Panc1 (cell line): ENCODE measurements around the gene CPNE4. TPM values are rescaled to one million over a fixed set of nuclear protein-coding genes. Genes with fewer than 3 reads are reported as not detected.

Source experiments
- ATAC-seq: fragments of 200-7000 bp; cut with Tn5 transposase; 2 replicates; pipeline ENCODE4 v1.9.1; 2020; ENCODE audit warnings: mild to moderate bottlenecking, moderate library complexity
- BruUV-seq: library from RNA; stranded (reverse); fragments of 400-500 nt; replicated peaks from 2 replicates; lab custom pipeline; 2021; lab: Mats Ljungman, UMichigan
- CTCF ChIA-PET: fragments of 300-600 bp; sonication (Branson Sonifier 250); formaldehyde crosslinking; loops from one replicate; lab custom pipeline; 2022; ENCODE audit warnings: antibody characterized with exemption; lab: Charles Lee
- POLR2A ChIA-PET: fragments of 300-600 bp; sonication (Branson Sonifier 250); formaldehyde crosslinking; loops from one replicate; lab custom pipeline; 2022; ENCODE audit warnings: antibody characterized with exemption; lab: Charles Lee
- DNase-seq: peaks from one replicate; pipeline ENCODE4 v3.0.0-alpha.2; 2010; ENCODE audit warnings: low read depth, low spot score
- H3K27ac ChIP-seq: 2 replicates; pipeline ENCODE4 v1.5.1; 2011; ENCODE audit warnings: mild to moderate bottlenecking, low read length, inconsistent platforms
- H3K27me3 ChIP-seq: fragments of 200-500 bp; sonication (Bioruptor generic); 2 replicates; pipeline ENCODE4 v1.6.0; 2014; ENCODE audit warnings: low read length, inconsistent platforms; ENCODE audit not compliant: control insufficient read depth, insufficient read depth
- H3K36me3 ChIP-seq: fragments of 200-500 bp; sonication (Bioruptor generic); 2 replicates; pipeline ENCODE4 v1.5.1; 2014; ENCODE audit warnings: inconsistent platforms, mild to moderate bottlenecking, low read length, moderate library complexity; ENCODE audit not compliant: control insufficient read depth, insufficient read depth
- H3K4me1 ChIP-seq: 2 replicates; pipeline ENCODE4 v1.5.1; 2011; ENCODE audit warnings: inconsistent platforms, mild to moderate bottlenecking, low read length, moderate library complexity; ENCODE audit not compliant: control insufficient read depth, insufficient read depth
- H3K4me3 ChIP-seq, 2 experiments: 2 replicates each; pipeline ENCODE4 v1.5.1; 2011 to 2012; ENCODE audit warnings: low read depth in 2 of 2, low read length in 2 of 2, mild to moderate bottlenecking in 2 of 2, inconsistent platforms in 1 of 2, moderate library complexity in 1 of 2
- H3K9me3 ChIP-seq: fragments of 200-500 bp; sonication (Bioruptor generic); 2 replicates; pipeline ENCODE4 v1.5.1; 2014; ENCODE audit warnings: low read depth, mild to moderate bottlenecking, inconsistent platforms, low read length, moderate library complexity; ENCODE audit not compliant: control insufficient read depth, insufficient read depth
- POLR2AphosphoS5 ChIP-seq: IDR thresholded peaks from 2 replicates; pipeline ENCODE4 v1.6.1; 2012; ENCODE audit warnings: mild to moderate bottlenecking, low read depth, low read length, moderate library complexity
- SIN3A ChIP-seq: IDR thresholded peaks from 2 replicates; pipeline ENCODE4 v1.6.1; 2012; ENCODE audit warnings: low read depth, mild to moderate bottlenecking, low read length, moderate library complexity, borderline replicate concordance; ENCODE audit not compliant: insufficient read depth
- TCF7L2 ChIP-seq: IDR thresholded peaks from 2 replicates; pipeline ENCODE4 v1.6.1; 2011; ENCODE audit warnings: mild to moderate bottlenecking, low read depth, low read length, inconsistent platforms
- in situ Hi-C: cut with HindIII; loops from 2 replicates; pipeline ENCODE4 v1.10.0; 2016; ENCODE audit warnings: low sequenced_read_pairs, low pct_unique_long_range_greater_than_20kb
- intact Hi-C: fragments of 100-400 bp; cut with micrococcal nuclease; formaldehyde crosslinking; loops from one replicate; pipeline ENCODE4 v1.10.0; 2022; ENCODE audit not compliant: unreplicated experiment
- total RNA-seq: library from RNA; stranded (reverse); gene quantifications from one replicate; pipeline ENCODE4 v1.2.1, GENCODE V29; 2021; ENCODE audit not compliant: unreplicated experiment
- TF ChIP-seq, protein P1 (sequence below): fragments of 450-650 bp; IDR thresholded peaks from 2 replicates; pipeline ENCODE4 v1.5.1; 2017; ENCODE audit warnings: mild to moderate bottlenecking
- TF ChIP-seq, protein P2 (sequence below), 2 experiments: IDR thresholded peaks; 2 replicates each; pipeline ENCODE4 v1.6.1; 2011 to 2012; ENCODE audit warnings: low read depth in 2 of 2, control low read depth in 1 of 2, low read length in 1 of 2, mild to moderate bottlenecking in 1 of 2, moderate library complexity in 1 of 2; ENCODE audit not compliant: insufficient read depth in 1 of 2

CPNE4 gene
- total RNA-seq, 1 experiment from 2014 or later: not detected

DNA sequence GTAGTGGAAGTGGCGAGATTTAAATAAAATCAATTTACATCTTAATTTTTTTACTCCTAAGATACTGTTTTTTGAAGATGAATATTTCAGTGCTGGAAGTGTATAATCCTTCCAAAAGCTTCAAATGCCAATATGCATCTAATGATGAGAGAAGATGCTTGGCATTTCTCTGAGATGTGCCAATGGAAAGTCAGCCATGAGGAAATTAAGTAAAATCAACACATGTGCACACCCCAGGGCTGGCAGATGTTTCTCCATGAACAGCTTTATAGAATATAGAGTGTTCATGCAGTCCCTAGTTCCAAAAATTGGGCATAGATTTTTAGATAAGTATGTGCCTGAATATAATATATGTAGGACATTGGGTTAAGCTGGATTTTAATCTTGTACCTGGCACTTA, 90.1 kb downstream of the CPNE4 start:
- H3K4me1 ChIP-seq: no peaks in the 10 kb centered on the region
- no TSS peak for BruUV-seq
- H3K27ac ChIP-seq: no peak overlapping the region
- intact Hi-C loops (no loop called here), in situ Hi-C loops (no loop called here)
- ChIA-PET CTCF (no interaction called here), POLR2A (no interaction called here)
- no peaks in the 10 kb centered on the region for H3K27me3 ChIP-seq
- H3K36me3 ChIP-seq: no peaks in the 10 kb centered on the region
- TF ChIP-seq SIN3A (no peak), POLR2AphosphoS5 (no peak), TCF7L2 (no peak)
- TF ChIP-seq, protein P1, sequence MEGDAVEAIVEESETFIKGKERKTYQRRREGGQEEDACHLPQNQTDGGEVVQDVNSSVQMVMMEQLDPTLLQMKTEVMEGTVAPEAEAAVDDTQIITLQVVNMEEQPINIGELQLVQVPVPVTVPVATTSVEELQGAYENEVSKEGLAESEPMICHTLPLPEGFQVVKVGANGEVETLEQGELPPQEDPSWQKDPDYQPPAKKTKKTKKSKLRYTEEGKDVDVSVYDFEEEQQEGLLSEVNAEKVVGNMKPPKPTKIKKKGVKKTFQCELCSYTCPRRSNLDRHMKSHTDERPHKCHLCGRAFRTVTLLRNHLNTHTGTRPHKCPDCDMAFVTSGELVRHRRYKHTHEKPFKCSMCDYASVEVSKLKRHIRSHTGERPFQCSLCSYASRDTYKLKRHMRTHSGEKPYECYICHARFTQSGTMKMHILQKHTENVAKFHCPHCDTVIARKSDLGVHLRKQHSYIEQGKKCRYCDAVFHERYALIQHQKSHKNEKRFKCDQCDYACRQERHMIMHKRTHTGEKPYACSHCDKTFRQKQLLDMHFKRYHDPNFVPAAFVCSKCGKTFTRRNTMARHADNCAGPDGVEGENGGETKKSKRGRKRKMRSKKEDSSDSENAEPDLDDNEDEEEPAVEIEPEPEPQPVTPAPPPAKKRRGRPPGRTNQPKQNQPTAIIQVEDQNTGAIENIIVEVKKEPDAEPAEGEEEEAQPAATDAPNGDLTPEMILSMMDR: no peak
- TF ChIP-seq, protein P2, sequence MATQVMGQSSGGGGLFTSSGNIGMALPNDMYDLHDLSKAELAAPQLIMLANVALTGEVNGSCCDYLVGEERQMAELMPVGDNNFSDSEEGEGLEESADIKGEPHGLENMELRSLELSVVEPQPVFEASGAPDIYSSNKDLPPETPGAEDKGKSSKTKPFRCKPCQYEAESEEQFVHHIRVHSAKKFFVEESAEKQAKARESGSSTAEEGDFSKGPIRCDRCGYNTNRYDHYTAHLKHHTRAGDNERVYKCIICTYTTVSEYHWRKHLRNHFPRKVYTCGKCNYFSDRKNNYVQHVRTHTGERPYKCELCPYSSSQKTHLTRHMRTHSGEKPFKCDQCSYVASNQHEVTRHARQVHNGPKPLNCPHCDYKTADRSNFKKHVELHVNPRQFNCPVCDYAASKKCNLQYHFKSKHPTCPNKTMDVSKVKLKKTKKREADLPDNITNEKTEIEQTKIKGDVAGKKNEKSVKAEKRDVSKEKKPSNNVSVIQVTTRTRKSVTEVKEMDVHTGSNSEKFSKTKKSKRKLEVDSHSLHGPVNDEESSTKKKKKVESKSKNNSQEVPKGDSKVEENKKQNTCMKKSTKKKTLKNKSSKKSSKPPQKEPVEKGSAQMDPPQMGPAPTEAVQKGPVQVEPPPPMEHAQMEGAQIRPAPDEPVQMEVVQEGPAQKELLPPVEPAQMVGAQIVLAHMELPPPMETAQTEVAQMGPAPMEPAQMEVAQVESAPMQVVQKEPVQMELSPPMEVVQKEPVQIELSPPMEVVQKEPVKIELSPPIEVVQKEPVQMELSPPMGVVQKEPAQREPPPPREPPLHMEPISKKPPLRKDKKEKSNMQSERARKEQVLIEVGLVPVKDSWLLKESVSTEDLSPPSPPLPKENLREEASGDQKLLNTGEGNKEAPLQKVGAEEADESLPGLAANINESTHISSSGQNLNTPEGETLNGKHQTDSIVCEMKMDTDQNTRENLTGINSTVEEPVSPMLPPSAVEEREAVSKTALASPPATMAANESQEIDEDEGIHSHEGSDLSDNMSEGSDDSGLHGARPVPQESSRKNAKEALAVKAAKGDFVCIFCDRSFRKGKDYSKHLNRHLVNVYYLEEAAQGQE (IDR thresholded peaks at IDR 0.05; ENCODE audit: insufficient read depth in 1 of 2, low read depth in 2 of 2, low read length in 1 of 2): no peak
- no peak for ATAC-seq
- H3K4me3 ChIP-seq: no peak overlapping the region
- DNase-seq: no peak
- no peaks in the 10 kb centered on the region for H3K9me3 ChIP-seq

DNA sequence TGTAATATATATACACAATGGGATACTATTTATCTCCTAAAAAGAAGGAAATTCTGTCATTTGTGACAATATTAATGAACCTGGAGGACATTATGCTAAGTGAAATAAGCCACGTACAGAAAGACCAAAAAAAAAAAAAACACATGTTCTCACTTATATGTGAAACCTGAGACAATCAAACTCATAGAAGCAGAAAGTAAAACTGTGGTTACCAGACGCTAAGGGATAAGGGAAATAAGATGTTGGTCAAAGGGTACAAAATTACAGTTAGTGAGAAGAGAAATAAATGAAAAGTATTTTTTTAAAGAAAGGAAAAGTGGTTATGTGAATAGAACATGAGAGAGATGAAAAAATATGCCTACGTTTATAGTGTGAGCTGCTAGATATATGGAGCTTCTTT, 101.1 kb downstream of the CPNE4 start:
- no peak for ATAC-seq
- H3K36me3 ChIP-seq: no peaks in the 10 kb centered on the region
- BruUV-seq: no TSS peak
- no peak for DNase-seq
- intact Hi-C loops (no loop called here), in situ Hi-C loops (no loop called here)
- H3K27ac ChIP-seq: no peak overlapping the region
- no peaks in the 10 kb centered on the region for H3K27me3 ChIP-seq
- no peaks in the 10 kb centered on the region for H3K4me1 ChIP-seq
- no peak overlapping the region for H3K4me3 ChIP-seq
- TF ChIP-seq, protein P1: no peak
- no peak for TF ChIP-seq POLR2AphosphoS5
- no peak for TF ChIP-seq TCF7L2
- TF ChIP-seq SIN3A: no peak
- TF ChIP-seq, protein P2 (IDR thresholded peaks at IDR 0.05; ENCODE audit: insufficient read depth in 1 of 2, low read depth in 2 of 2, low read length in 1 of 2): no peak
- no peaks in the 10 kb centered on the region for H3K9me3 ChIP-seq
- ChIA-PET CTCF (no interaction called here), POLR2A (no interaction called here)
